ENCODE data around the gene TXNDC12.

- TF ChIP-seq POLR2A (IDR thresholded peaks at IDR 0.05) (no peak), POLR2AphosphoS5 (IDR thresholded peaks at IDR 0.05) (no peak)
Observed at GRCh38 chr1:51986718-51987117, 68.3 kb downstream of the TXNDC12 start.

All from gastroesophageal sphincter (tissue), 2 donors.